GM18951 (cell line): ENCODE measurements around the gene TST.

Experiments used
- POLR2A ChIP-seq: IDR thresholded peaks from 4 replicates; pipeline ENCODE4 v1.6.1; 2011; ENCODE audit warnings: mild to moderate bottlenecking; ENCODE audit not compliant: insufficient read length, insufficient read depth; ENCODE audit errors: extremely low read depth
- in situ Hi-C: fragments of 300-500 bp; cut with MboI; formaldehyde crosslinking; loops from one replicate; pipeline ENCODE4 v1.12.0; 2022; ENCODE audit warnings: low sequenced_read_pairs, mixed read lengths, inconsistent platforms; ENCODE audit not compliant: unreplicated experiment

Gene TST

GRCh38 chr22:37059876-37060449 lies 40.7 kb upstream of the TST start:
- in situ Hi-C loops = no loop called here
- no peak for TF ChIP-seq POLR2A

GRCh38 chr22:37058917-37059701 lies 39.9 kb upstream of the TST start:
- TF ChIP-seq POLR2A = no peak
- in situ Hi-C loops = no loop called here

GRCh38 chr22:37057796-37058510 lies 38.7 kb upstream of the TST start:
- TF ChIP-seq POLR2A = no peak
- in situ Hi-C loops = no loop called here

- in situ Hi-C loops = no loop called here
- no peak for TF ChIP-seq POLR2A
Observed at GRCh38 chr22:37057226-37057625, 38.0 kb upstream of the TST start.

- TF ChIP-seq POLR2A = no peak
- in situ Hi-C loops = no loop called here
Observed at GRCh38 chr22:37056246-37056645, 37.0 kb upstream of the TST start.

- TF ChIP-seq POLR2A = no peak
- in situ Hi-C loops = no loop called here
Observed at GRCh38 chr22:37054600-37055365, 35.5 kb upstream of the TST start.

- in situ Hi-C loops = no loop called here
- no peak for TF ChIP-seq POLR2A
Observed at GRCh38 chr22:37054056-37054395, 34.8 kb upstream of the TST start.

- in situ Hi-C loops = no loop called here
Observed at GRCh38 chr22:37053310-37054055, 34.2 kb upstream of the TST start.

GRCh38 chr22:37052386-37053309 lies 33.4 kb upstream of the TST start:
- in situ Hi-C loops = no loop called here

More at GRCh38 chr22:37053310-37054055, 34.2 kb upstream of the TST start:
- TF ChIP-seq POLR2A = no peak

GRCh38 chr22:37051391-37052385 lies 32.4 kb upstream of the TST start, which contains the start of gene KCTD17:
TSS of gene KCTD17 (plus strand) at chr22:37051742. CDS start at chr22:37051761, 19 bp downstream.
- in situ Hi-C loops = no loop called here

More at GRCh38 chr22:37052386-37053309, 33.4 kb upstream of the TST start:
- no peak for TF ChIP-seq POLR2A

More at GRCh38 chr22:37051391-37052385, 32.4 kb upstream of the TST start, which contains the start of gene KCTD17:
- TF ChIP-seq POLR2A = peak; percentile 61
